BE2C (cell line): Measurements from ENCODE around the gene CBFA2T2.

Experiments used
- DNase-seq: peaks from one replicate; pipeline ENCODE4 v3.0.0-alpha.2; 2020
- H3K27me3 ChIP-seq: fragments of 250-450 bp; sonication (Bioruptor Pico); 2 replicates; pipeline ENCODE4 v1.5.1; 2020; ENCODE audit warnings: mild to moderate bottlenecking
- H3K36me3 ChIP-seq: fragments of 250-450 bp; sonication (Bioruptor Pico); 2 replicates; pipeline ENCODE4 v1.5.1; 2020; ENCODE audit warnings: mild to moderate bottlenecking
- H3K4me1 ChIP-seq: fragments of 250-450 bp; sonication (Bioruptor Pico); 2 replicates; pipeline ENCODE4 v1.5.1; 2020
- H3K4me3 ChIP-seq: 2 replicates; pipeline ENCODE4 v1.5.1; 2011; ENCODE audit warnings: low read depth, low read length
- H3K9me3 ChIP-seq: fragments of 250-450 bp; sonication (Bioruptor Pico); 2 replicates; pipeline ENCODE4 v1.5.1; 2020
- TF ChIP-seq, protein P1 (sequence below): IDR thresholded peaks from 2 replicates; pipeline ENCODE4 v1.5.1; 2012; ENCODE audit warnings: mild to moderate bottlenecking, low read depth, low read length

CBFA2T2 gene

DNA sequence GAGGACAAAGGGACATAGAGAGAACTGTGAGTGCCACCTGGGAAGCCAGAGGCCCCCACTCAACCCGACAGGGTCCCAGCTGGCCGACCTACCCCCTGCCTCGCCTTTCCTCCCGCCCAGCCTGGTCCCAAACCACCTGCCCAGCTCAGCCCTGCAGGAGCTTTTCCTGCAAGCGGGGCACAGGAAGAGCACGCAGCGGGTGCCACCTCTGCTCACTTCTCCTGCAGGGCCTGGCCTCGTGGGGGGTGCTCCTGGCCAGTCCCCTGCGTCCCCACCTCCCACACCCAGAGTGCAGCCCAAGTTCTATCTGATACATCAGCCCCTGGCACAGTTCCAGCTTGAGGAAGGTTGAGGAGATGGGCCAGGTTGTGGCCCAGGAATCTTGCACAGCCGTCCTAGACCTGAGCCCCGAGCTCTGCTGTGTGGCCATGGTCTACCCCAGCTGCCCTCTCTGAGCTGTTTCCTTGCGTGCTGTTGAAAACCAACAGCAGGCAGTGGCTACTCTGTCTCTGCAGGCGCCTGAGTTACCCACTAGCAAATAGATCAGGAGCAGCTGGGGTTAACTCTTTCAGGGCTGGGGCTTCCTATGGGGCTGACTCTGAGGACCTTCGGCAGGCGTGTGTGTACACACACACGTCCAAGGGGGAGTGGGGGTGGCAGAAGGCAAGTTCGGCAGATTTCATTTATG, 182.7 kb downstream of the CBFA2T2 start:
- H3K36me3 ChIP-seq: peaks cover 40% of the 10 kb centered on the region
- TF ChIP-seq, protein P1, sequence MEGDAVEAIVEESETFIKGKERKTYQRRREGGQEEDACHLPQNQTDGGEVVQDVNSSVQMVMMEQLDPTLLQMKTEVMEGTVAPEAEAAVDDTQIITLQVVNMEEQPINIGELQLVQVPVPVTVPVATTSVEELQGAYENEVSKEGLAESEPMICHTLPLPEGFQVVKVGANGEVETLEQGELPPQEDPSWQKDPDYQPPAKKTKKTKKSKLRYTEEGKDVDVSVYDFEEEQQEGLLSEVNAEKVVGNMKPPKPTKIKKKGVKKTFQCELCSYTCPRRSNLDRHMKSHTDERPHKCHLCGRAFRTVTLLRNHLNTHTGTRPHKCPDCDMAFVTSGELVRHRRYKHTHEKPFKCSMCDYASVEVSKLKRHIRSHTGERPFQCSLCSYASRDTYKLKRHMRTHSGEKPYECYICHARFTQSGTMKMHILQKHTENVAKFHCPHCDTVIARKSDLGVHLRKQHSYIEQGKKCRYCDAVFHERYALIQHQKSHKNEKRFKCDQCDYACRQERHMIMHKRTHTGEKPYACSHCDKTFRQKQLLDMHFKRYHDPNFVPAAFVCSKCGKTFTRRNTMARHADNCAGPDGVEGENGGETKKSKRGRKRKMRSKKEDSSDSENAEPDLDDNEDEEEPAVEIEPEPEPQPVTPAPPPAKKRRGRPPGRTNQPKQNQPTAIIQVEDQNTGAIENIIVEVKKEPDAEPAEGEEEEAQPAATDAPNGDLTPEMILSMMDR: no peak
- no peak for DNase-seq
- H3K9me3 ChIP-seq: no peaks in the 10 kb centered on the region
- peaks cover 11% of the 10 kb centered on the region for H3K4me1 ChIP-seq
- no peaks in the 10 kb centered on the region for H3K27me3 ChIP-seq
- H3K4me3 ChIP-seq: peak overlapping the region; percentile 88

DNA sequence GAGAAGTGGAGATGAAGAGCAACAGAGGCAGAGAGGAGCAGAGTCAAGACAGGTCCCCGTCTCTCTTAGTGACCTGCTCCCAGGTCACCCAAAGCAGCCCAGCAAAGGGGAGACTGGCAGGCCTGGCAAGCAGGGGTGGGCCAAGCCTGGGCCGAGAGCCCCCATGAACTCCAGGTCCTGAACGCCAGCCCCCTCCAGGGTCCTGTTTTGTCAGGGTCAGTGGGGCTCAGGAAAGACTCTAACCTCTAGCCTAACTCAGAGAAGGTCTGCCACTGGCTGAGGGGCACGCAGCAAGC, 183.2 kb downstream of the CBFA2T2 start:
- Histone ChIP-seq H3K27me3 (no peaks in the 10 kb centered on the region), H3K4me1 (peaks cover 16% of the 10 kb centered on the region), H3K36me3 (peaks cover 44% of the 10 kb centered on the region), H3K4me3 (peak overlapping the region; percentile 88), H3K9me3 (no peaks in the 10 kb centered on the region)
- DNase-seq: no peak
- TF ChIP-seq, protein P1: no peak

DNA sequence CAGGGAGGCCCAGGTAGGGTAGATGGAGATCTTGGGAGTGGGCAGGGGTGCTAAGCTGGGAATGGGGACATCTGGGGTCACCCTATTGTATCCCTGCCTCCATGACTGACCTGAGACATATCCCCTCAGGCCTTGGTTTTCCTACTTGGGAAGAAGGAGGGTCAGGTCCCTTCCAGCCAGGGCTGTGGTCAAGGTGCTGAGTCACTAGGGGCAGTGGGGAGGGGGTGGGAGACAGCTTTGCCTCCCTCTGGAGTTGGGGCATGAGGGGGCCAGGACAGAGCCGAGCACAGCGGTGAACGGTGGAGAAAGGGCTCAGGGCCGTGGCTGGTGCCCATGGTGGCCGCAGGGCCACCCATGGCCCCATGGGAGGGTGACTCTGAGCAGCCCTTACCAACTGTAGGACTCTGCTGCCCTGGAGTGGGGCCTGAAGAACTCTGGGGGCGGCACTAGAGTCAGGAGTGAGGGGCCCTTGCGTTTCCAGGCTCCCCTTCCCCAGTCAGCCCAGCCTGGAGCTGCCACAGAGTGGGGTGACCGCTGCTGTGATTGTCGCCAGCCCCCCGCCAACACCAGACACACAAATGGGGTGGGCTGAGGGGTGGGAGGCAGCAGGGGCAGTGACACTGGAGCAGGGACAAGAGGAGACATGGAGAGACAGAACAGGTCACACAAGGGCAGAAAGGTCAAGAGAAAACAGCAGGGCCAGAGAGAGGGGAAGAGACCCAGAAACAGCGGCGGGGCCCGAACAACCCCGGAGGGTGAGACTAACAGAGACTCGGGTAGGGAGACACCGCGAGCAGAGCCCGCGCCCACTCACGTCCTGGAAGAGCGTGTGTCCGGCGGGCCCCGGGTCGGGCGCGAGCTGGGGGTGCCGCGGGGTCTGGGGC, 183.8 kb downstream of the CBFA2T2 start:
- DNase-seq: no peak
- H3K4me3 ChIP-seq: peak overlapping the region; percentile 88
- no peaks in the 10 kb centered on the region for H3K27me3 ChIP-seq
- TF ChIP-seq, protein P1: no peak
- H3K4me1 ChIP-seq: peaks cover 22% of the 10 kb centered on the region
- peaks cover 44% of the 10 kb centered on the region for H3K36me3 ChIP-seq
- H3K9me3 ChIP-seq: no peaks in the 10 kb centered on the region

DNA sequence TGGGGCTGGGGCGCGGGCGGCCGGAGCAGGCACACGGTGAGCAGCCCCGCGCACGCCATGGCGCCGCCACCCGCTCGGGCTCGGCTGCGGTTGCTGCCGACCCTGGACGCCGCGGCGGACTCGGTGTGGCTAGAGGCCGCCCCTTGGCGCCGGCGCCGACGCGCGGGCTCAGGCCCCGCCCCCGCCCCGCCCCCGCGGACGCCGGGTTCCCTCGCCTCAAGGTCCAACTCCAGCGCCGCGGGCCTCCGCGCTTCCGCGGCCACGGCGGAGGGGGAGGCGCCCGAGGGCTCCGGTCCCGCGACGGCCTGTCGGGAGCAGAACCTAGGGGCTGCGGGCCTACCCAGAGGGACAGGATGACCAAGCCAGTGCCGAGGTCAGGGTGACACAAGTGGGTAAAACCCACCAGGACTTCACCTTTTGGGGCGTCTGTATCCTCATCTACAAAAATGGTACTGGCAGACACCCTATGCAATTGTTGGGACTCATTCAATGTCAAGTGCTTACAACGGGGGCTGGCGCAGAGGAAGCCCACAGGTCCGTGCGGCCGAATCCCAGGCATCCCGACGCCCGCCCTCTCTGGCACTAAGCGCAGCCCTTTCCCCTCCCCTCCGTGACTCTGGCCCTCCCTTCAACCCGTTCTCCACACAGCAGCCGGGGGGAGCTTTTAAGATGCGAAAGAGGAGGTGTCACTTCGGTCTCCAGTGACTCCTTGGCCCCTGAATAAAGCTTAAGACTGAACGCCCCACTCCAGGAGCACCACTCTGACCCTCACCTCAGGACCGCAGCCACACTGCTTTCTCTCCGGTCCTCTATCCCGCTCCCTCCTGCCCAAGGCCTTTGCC, 184.6 kb downstream of the CBFA2T2 start, which contains the start of gene NECAB3:
TSS of gene NECAB3 (minus strand) at position 135 of the 842 bp plus-strand sequence. CDS start at position 59, 76 bp downstream.
- peak within 1 kb of the TSS; percentile 88 for H3K4me3 ChIP-seq
- no peaks in the 10 kb centered on the region for H3K27me3 ChIP-seq
- no peaks in the 10 kb centered on the region for H3K9me3 ChIP-seq
- TF ChIP-seq, protein P1: no peak
- peaks cover 27% of the 10 kb centered on the region for H3K4me1 ChIP-seq
- peaks cover 50% of the 10 kb centered on the region for H3K36me3 ChIP-seq
- DNase-seq: peak; percentile 90

DNA sequence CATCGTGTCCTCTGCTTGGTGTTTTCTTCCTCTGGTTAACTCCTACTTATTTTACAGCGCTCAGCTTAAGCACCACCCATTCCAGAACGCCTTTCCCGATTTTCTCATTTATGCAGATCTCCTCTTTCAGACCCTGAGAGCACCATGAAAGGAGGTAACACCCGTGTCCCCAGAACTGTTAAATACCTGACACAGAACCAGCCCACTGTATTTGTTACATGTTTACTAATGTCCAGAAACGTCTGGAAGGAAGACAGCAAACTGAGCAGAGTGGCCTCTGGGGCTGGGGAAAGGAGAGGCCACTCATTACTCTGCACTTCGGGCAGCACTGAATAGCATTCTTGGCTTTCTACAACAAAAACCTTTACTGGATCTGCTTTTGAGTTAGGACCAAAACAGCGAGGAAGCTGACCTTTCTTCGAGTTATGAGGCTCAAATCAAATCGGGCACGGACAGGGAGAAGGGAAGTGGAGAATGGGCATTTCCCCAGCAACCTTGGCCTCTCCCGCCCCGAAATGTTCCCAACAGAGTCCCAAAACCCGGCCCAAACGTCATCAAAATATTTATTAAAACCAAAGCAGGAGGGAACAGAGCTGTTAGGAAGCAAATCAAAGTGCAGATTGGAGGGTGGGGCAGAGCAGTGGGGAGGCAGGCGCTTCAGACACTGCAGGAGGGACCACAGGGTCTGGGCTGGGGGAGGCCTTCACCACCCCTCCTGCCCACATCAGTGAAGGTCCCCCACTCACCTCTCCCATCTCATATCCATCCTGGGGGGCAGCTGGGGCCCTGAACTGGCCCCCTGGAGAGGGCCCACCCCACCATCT, 185.5 kb downstream of the CBFA2T2 start:
- peaks cover 27% of the 10 kb centered on the region for H3K4me1 ChIP-seq
- H3K4me3 ChIP-seq: no peak overlapping the region
- peaks cover 58% of the 10 kb centered on the region for H3K36me3 ChIP-seq
- no peaks in the 10 kb centered on the region for H3K9me3 ChIP-seq
- TF ChIP-seq, protein P1: no peak
- DNase-seq: no peak
- H3K27me3 ChIP-seq: no peaks in the 10 kb centered on the region
